ENCODE measurements around the gene SLC23A2. TPM values are rescaled to one million over a fixed set of nuclear protein-coding genes. Genes with fewer than 3 reads are reported as not detected.

SLC23A2 gene
- total RNA-seq, 1 donor from 2014 or later = 20.8 TPM

GRCh38 chr20:4837760-4838159, 163.6 kb downstream of the SLC23A2 start:
- H3K36me3 Mint-ChIP-seq (ENCODE audit: low read depth, unreplicated experiment) = peaks cover 4% of the 10 kb centered on the region
- H3K27ac ChIP-seq (ENCODE audit: low read depth, low read length) = no peak overlapping the region
- TF ChIP-seq CTCF (IDR thresholded peaks at IDR 0.05; ENCODE audit: insufficient read depth, low read depth, low read length) (no peak), EZH2 (IDR thresholded peaks at IDR 0.05; ENCODE audit: insufficient read depth, low read length) (no peak)

GRCh38 chr20:4836935-4837334, 164.4 kb downstream of the SLC23A2 start:
- Mint-ChIP-seq H3K27me3 (ENCODE audit: low read depth, unreplicated experiment) (peaks cover 23% of the 10 kb centered on the region), H3K4me3 (ENCODE audit: unreplicated experiment) (no peak overlapping the region), H3K9me3 (ENCODE audit: unreplicated experiment) (peaks cover 15% of the 10 kb centered on the region), H3K36me3 (ENCODE audit: low read depth, unreplicated experiment) (peaks cover 4% of the 10 kb centered on the region), H3K4me1 (ENCODE audit: low read depth, unreplicated experiment) (no peaks in the 10 kb centered on the region), H3K27ac (ENCODE audit: unreplicated experiment) (no peak overlapping the region)
- Histone ChIP-seq H3K4me2 (ENCODE audit: low read length) (no peak overlapping the region), H3K4me3 (ENCODE audit: insufficient read depth, low read depth, low read length) (no peak overlapping the region), H3K9ac (ENCODE audit: low read length) (no peak overlapping the region), H2AFZ (ENCODE audit: low read depth, low read length) (no peak overlapping the region), H3K36me3 (ENCODE audit: insufficient read depth, low read length) (no peaks in the 10 kb centered on the region), H4K20me1 (ENCODE audit: insufficient read depth, low read length) (no peaks in the 10 kb centered on the region), H3K9me3 (ENCODE audit: insufficient read depth, low read depth, low read length) (no peaks in the 10 kb centered on the region), H3K27ac (ENCODE audit: low read depth, low read length) (no peak overlapping the region), H3K79me2 (ENCODE audit: insufficient read depth, low read length) (no peaks in the 10 kb centered on the region), H3K27me3 (ENCODE audit: insufficient read depth, low read length) (peaks cover 4% of the 10 kb centered on the region), H3K4me1 (ENCODE audit: insufficient read depth, low read length) (no peaks in the 10 kb centered on the region)
- DNase-seq (ENCODE audit: low read depth) (no peak), FAIRE-seq (no peak)
- no peak for TF ChIP-seq CTCF (IDR thresholded peaks at IDR 0.05; ENCODE audit: insufficient read depth, low read depth, low read length)
- no peak for TF ChIP-seq EZH2 (IDR thresholded peaks at IDR 0.05; ENCODE audit: insufficient read depth, low read length)

More at GRCh38 chr20:4837760-4838159, 163.6 kb downstream of the SLC23A2 start:
- H2AFZ ChIP-seq (ENCODE audit: low read depth, low read length) = no peak overlapping the region
- Mint-ChIP-seq H3K27ac (ENCODE audit: unreplicated experiment) (no peak overlapping the region), H3K4me1 (ENCODE audit: low read depth, unreplicated experiment) (no peaks in the 10 kb centered on the region), H3K4me3 (ENCODE audit: unreplicated experiment) (no peak overlapping the region), H3K9me3 (ENCODE audit: unreplicated experiment) (peaks cover 15% of the 10 kb centered on the region), H3K27me3 (ENCODE audit: low read depth, unreplicated experiment) (peaks cover 23% of the 10 kb centered on the region)
- H3K4me1 ChIP-seq (ENCODE audit: insufficient read depth, low read length) = no peaks in the 10 kb centered on the region
- no peaks in the 10 kb centered on the region for H4K20me1 ChIP-seq (ENCODE audit: insufficient read depth, low read length)
- peaks cover 4% of the 10 kb centered on the region for H3K27me3 ChIP-seq (ENCODE audit: insufficient read depth, low read length)
- H3K36me3 ChIP-seq (ENCODE audit: insufficient read depth, low read length) = no peaks in the 10 kb centered on the region
- FAIRE-seq = no peak
- H3K4me2 ChIP-seq (ENCODE audit: low read length) = no peak overlapping the region
- DNase-seq (ENCODE audit: low read depth) = no peak
- no peak overlapping the region for H3K4me3 ChIP-seq (ENCODE audit: insufficient read depth, low read depth, low read length)
- H3K79me2 ChIP-seq (ENCODE audit: insufficient read depth, low read length) = no peaks in the 10 kb centered on the region
- H3K9ac ChIP-seq (ENCODE audit: low read length) = no peak overlapping the region
- no peaks in the 10 kb centered on the region for H3K9me3 ChIP-seq (ENCODE audit: insufficient read depth, low read depth, low read length)

GRCh38 chr20:4836473-4836872, 164.8 kb downstream of the SLC23A2 start:
- Mint-ChIP-seq H3K36me3 (ENCODE audit: low read depth, unreplicated experiment) (peaks cover 4% of the 10 kb centered on the region), H3K4me1 (ENCODE audit: low read depth, unreplicated experiment) (no peaks in the 10 kb centered on the region), H3K27me3 (ENCODE audit: low read depth, unreplicated experiment) (peaks cover 23% of the 10 kb centered on the region), H3K27ac (ENCODE audit: unreplicated experiment) (no peak overlapping the region), H3K9me3 (ENCODE audit: unreplicated experiment) (peaks cover 15% of the 10 kb centered on the region), H3K4me3 (ENCODE audit: unreplicated experiment) (no peak overlapping the region)
- H3K4me1 ChIP-seq (ENCODE audit: insufficient read depth, low read length) = no peaks in the 10 kb centered on the region
- peaks cover 4% of the 10 kb centered on the region for H3K27me3 ChIP-seq (ENCODE audit: insufficient read depth, low read length)
- no peaks in the 10 kb centered on the region for H3K36me3 ChIP-seq (ENCODE audit: insufficient read depth, low read length)
- H3K4me3 ChIP-seq (ENCODE audit: insufficient read depth, low read depth, low read length) = no peak overlapping the region
- no peak for FAIRE-seq
- H3K4me2 ChIP-seq (ENCODE audit: low read length) = no peak overlapping the region
- H3K9ac ChIP-seq (ENCODE audit: low read length) = no peak overlapping the region
- no peak for DNase-seq (ENCODE audit: low read depth)
- no peaks in the 10 kb centered on the region for H3K9me3 ChIP-seq (ENCODE audit: insufficient read depth, low read depth, low read length)
- H2AFZ ChIP-seq (ENCODE audit: low read depth, low read length) = no peak overlapping the region
- no peak overlapping the region for H3K27ac ChIP-seq (ENCODE audit: low read depth, low read length)
- no peaks in the 10 kb centered on the region for H4K20me1 ChIP-seq (ENCODE audit: insufficient read depth, low read length)
- H3K79me2 ChIP-seq (ENCODE audit: insufficient read depth, low read length) = no peaks in the 10 kb centered on the region
- TF ChIP-seq CTCF (IDR thresholded peaks at IDR 0.05; ENCODE audit: insufficient read depth, low read depth, low read length) (no peak), EZH2 (IDR thresholded peaks at IDR 0.05; ENCODE audit: insufficient read depth, low read length) (no peak)

Measured in astrocyte (in vitro differentiated cells and primary cell).